IMR-90 (cell line): ENCODE data around the gene GZMM. TPM values are rescaled to one million over a fixed set of nuclear protein-coding genes. Genes with fewer than 3 reads are reported as not detected.
A peak's percentile ranks its signal among the peaks of the same experiment; 100 is the strongest.

Experiments used
- ATAC-seq: fragments of 200-7000 bp; cut with Tn5 transposase; 2 replicates; pipeline ENCODE4 v1.9.1; 2020; ENCODE audit warnings: low read depth, mild to moderate bottlenecking, moderate library complexity
- BruUV-seq: library from RNA; stranded (reverse); fragments of 400-500 nt; replicated peaks from 2 replicates; lab custom pipeline; 2021; lab: Mats Ljungman, UMichigan
- CTCF ChIA-PET: fragments of 300-600 bp; formaldehyde crosslinking; extraction: SDS; loops from one replicate; lab custom pipeline; 2021; ENCODE audit warnings: antibody characterized with exemption; lab: Yijun Ruan, JAX
- POLR2A ChIA-PET: fragments of 300-600 bp; sonication (Branson Sonifier 250); formaldehyde crosslinking; loops from one replicate; lab custom pipeline; 2022; ENCODE audit warnings: antibody characterized with exemption; ENCODE audit not compliant: unreplicated experiment; lab: Charles Lee
- DNase-seq: peaks from one replicate; pipeline ENCODE4 v3.0.0; 2013
- H2AFZ ChIP-seq: replicated peaks from 2 replicates; pipeline ENCODE3; 2013; ENCODE audit warnings: low read length, mild to moderate bottlenecking; ENCODE audit not compliant: poor library complexity
- H2AK5ac ChIP-seq: 2 replicates; pipeline ENCODE4 v1.6.1; 2013; ENCODE audit warnings: low read depth, low read length, inconsistent platforms
- H2AK9ac ChIP-seq: replicated peaks from 2 replicates; pipeline ENCODE3; 2013; ENCODE audit warnings: mild to moderate bottlenecking, low read depth, low read length, moderate library complexity; ENCODE audit not compliant: poor library complexity
- H2BK120ac ChIP-seq: 2 replicates; pipeline ENCODE4 v1.6.1; 2013; ENCODE audit warnings: low read depth, low read length, inconsistent platforms
- H2BK15ac ChIP-seq: 3 replicates; pipeline ENCODE4 v1.6.1; 2013; ENCODE audit warnings: low read depth, low read length, inconsistent platforms
- H2BK20ac ChIP-seq: 2 replicates; pipeline ENCODE4 v1.6.1; 2013; ENCODE audit warnings: low read depth, mild to moderate bottlenecking, inconsistent platforms, low read length, moderate library complexity
- H2BK5ac ChIP-seq: 2 replicates; pipeline ENCODE4 v1.6.1; 2013; ENCODE audit warnings: mild to moderate bottlenecking, low read depth, low read length, inconsistent platforms; ENCODE audit not compliant: poor library complexity, severe bottlenecking
- H3K14ac ChIP-seq: replicated peaks from 2 replicates; pipeline ENCODE4 v1.6.1; 2013; ENCODE audit warnings: low read depth, low read length, inconsistent platforms
- H3K18ac ChIP-seq: 2 replicates; pipeline ENCODE4 v1.6.1; 2013; ENCODE audit warnings: low read depth, low read length, control low read depth
- H3K23ac ChIP-seq: 2 replicates; pipeline ENCODE4 v1.6.1; 2013; ENCODE audit warnings: low read depth, low read length, inconsistent platforms
- H3K27ac ChIP-seq: 2 replicates; pipeline ENCODE4 v1.5.1; 2013; ENCODE audit warnings: mild to moderate bottlenecking, control low read depth, low read length; ENCODE audit not compliant: insufficient read depth
- H3K27me3 ChIP-seq: 2 replicates; pipeline ENCODE4 v1.6.1; 2013; ENCODE audit warnings: low read length; ENCODE audit not compliant: control insufficient read depth, insufficient read depth
- H3K36me3 ChIP-seq: 2 replicates; pipeline ENCODE4 v1.6.1; 2013; ENCODE audit warnings: low read length, mixed read lengths; ENCODE audit not compliant: control insufficient read depth, insufficient read depth
- H3K4ac ChIP-seq: 2 replicates; pipeline ENCODE4 v1.6.1; 2013; ENCODE audit warnings: low read depth, low read length, inconsistent platforms
- H3K4me1 ChIP-seq: 2 replicates; pipeline ENCODE4 v1.6.1; 2013; ENCODE audit warnings: low read length, mixed read lengths; ENCODE audit not compliant: control insufficient read depth, insufficient read depth
- H3K4me2 ChIP-seq: 2 replicates; pipeline ENCODE4 v1.6.1; 2013; ENCODE audit warnings: low read depth, mild to moderate bottlenecking, control low read depth, low read length, moderate library complexity
- H3K4me3 ChIP-seq: 2 replicates; pipeline ENCODE4 v1.5.1; 2013; ENCODE audit warnings: low read depth, mild to moderate bottlenecking, control low read depth, low read length, moderate library complexity; ENCODE audit not compliant: insufficient read depth
- H3K56ac ChIP-seq: 2 replicates; pipeline ENCODE4 v1.6.1; 2013; ENCODE audit warnings: low read length, inconsistent platforms; ENCODE audit not compliant: insufficient read depth; ENCODE audit errors: extremely low read depth
- H3K79me1 ChIP-seq, 2 experiments: 2 replicates each; pipeline ENCODE4 v1.6.1; 2013; ENCODE audit warnings: low read length in 2 of 2, inconsistent platforms in 1 of 2, low read depth in 1 of 2
- H3K9ac ChIP-seq: 2 replicates; pipeline ENCODE4 v1.6.1; 2013; ENCODE audit warnings: low read depth, low read length, control low read depth
- H3K9me1 ChIP-seq: 2 replicates; pipeline ENCODE4 v1.6.1; 2013; ENCODE audit warnings: low read length, inconsistent platforms; ENCODE audit not compliant: insufficient read depth
- H3K9me3 ChIP-seq: 2 replicates; pipeline ENCODE4 v1.6.1; 2013; ENCODE audit warnings: low read length; ENCODE audit not compliant: control insufficient read depth, insufficient read depth
- H4K20me1 ChIP-seq: 2 replicates; pipeline ENCODE4 v1.6.1; 2013; ENCODE audit warnings: low read length, inconsistent platforms; ENCODE audit not compliant: insufficient read depth
- H4K5ac ChIP-seq: 2 replicates; pipeline ENCODE4 v1.6.1; 2013; ENCODE audit warnings: mild to moderate bottlenecking, low read depth, low read length, control low read depth
- H4K8ac ChIP-seq, 2 experiments: 2 replicates each; pipeline ENCODE4 v1.6.1; 2013; ENCODE audit warnings: low read depth in 2 of 2, low read length in 2 of 2, control low read depth in 1 of 2, inconsistent platforms in 1 of 2
- H4K91ac ChIP-seq: 2 replicates; pipeline ENCODE4 v1.6.1; 2013; ENCODE audit warnings: low read depth, low read length, inconsistent platforms; ENCODE audit not compliant: insufficient read depth
- ELK1 ChIP-seq: fragments of 150-350 bp; IDR thresholded peaks from 2 replicates; pipeline ENCODE4 v1.6.1; 2016; ENCODE audit warnings: low read depth, mild to moderate bottlenecking, low read length, moderate library complexity, borderline replicate concordance
- MAZ ChIP-seq: IDR thresholded peaks from 2 replicates; pipeline ENCODE4 v1.6.1; 2012; ENCODE audit warnings: low read depth, mild to moderate bottlenecking, low read length, improper control_type of control experiment, moderate library complexity, borderline replicate concordance
- MXI1 ChIP-seq: IDR thresholded peaks from 2 replicates; pipeline ENCODE4 v1.6.1; 2012; ENCODE audit warnings: low read depth, mild to moderate bottlenecking, low read length, moderate library complexity, borderline replicate concordance
- WGBS, 2 experiments: methylation state at CpG; one replicate each; pipeline versions ENCODE4 v1.1.5 to v1.1.7; 2013; ENCODE audit warnings: missing lambda C conversion rate in 2 of 2; ENCODE audit not compliant: insufficient read length in 1 of 2; ENCODE audit errors: extremely low coverage in 2 of 2; 5-methylcytosine and 5-hydroxymethylcytosine counted together
- dilution Hi-C: fragments of 300-500 bp; cut with HindIII; formaldehyde crosslinking; loops from one replicate; pipeline ENCODE4 v1.14.3; 2018; ENCODE audit warnings: low sequenced_read_pairs; ENCODE audit not compliant: unreplicated experiment
- in situ Hi-C: fragments of 300-500 bp; cut with MboI; formaldehyde crosslinking; loops from 3 replicates; pipeline ENCODE4 v1.14.3; 2019; ENCODE audit warnings: low sequenced_read_pairs, inconsistent platforms, mixed read lengths
- intact Hi-C: fragments of 100-400 bp; cut with micrococcal nuclease; formaldehyde crosslinking; loops from 2 replicates; pipeline ENCODE4 v1.10.0; 2022
- polyA plus RNA-seq, 3 experiments: library from polyadenylated mRNA; depleted of rRNA; stranded (reverse); fragments of >200 nt; gene quantifications; 2 replicates each; pipeline ENCODE4 v1.2.3, GENCODE V29; 2012; ENCODE audit warnings: low replicate concordance in 1 of 3
- total RNA-seq: library from RNA; depleted of rRNA; stranded (reverse); fragments of >200 nt; gene quantifications from 2 replicates; pipeline ENCODE4 v1.2.3, GENCODE V29; 2012

Gene GZMM
- total and polyA plus RNA-seq, 2 of the 4 experiments (the other 2 are of a cell fraction) = 0.24 TPM; not detected in 1

DNA sequence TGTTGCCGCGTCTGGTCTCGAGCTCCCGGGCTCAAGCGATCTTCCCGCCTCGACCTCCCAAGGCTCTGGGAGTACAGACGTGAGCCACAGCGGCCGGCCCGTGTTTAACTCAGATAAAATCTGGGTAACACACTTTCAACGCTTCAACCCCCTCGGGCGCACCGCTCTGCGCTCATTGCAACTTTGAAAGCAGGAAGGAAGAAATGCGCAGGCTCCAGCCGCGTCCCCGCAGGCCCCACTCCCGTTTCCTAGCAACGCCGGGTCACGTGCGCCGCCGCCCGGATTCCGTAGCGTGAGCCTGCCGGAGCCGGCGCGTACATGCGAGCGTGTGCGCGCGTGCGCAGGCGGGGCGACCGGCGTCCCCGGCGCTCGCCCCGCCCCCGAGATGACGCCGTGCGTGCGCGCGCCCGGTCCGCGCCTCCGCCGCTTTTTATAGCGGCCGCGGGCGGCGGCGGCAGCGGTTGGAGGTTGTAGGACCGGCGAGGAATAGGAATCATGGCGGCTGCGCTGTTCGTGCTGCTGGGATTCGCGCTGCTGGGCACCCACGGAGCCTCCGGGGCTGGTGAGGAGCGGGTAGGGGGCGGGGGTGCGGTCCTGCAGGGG lies 28.4 kb downstream of the GZMM start, which contains the start of gene BSG (continued):
- peak; percentile 86; the same call in 1 of the 2 replicates for TF ChIP-seq MAZ

DNA sequence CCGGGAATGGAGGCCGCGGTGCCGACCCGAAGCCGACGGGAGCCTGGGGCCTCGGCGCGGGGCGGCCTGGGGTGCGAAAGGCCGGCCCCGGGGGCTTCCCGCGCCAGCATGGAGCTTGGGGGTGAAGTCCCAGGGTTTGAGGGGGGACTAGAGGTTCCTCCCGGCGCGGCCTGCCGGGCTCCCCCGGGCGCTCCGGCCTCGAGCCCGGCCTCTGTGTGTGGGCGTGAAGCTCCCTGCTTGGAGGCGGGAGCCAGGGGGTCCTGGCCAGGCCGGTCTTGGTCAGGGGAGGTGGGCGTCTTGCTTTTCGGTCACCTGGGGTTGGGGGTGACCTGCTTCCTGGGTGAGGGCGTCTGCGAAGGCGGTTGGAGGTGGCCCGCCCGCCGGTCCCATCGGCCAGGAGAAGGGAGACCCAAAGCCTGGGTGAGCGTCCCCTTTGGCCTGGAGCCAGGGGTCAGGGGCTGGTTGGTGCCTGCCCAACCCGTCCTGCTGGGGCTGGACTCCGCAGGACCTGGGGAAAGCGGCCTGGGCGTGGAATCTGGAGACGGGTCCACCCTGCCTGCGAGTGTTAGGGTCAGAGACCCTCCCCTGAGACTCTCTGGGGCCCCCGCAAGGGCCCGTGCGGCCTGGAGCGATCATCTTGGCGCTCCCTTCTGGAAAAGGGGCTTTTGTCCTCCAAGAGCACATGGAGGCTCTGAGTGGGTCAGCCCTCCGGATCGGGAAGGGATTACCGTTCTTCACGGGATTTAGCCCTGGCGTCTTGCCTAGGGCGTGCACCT lies 29.1 kb downstream of the GZMM start:
- H2BK120ac ChIP-seq = no peak overlapping the region
- ChIA-PET POLR2A (no interaction called here), CTCF (no interaction called here)
- peak overlapping the region; percentile 71 for H3K4ac ChIP-seq
- H2BK20ac ChIP-seq = no peak overlapping the region
- H2AK9ac ChIP-seq = peak overlapping the region; percentile 99
- H3K27ac ChIP-seq = peak overlapping the region; percentile 70
- peak overlapping the region; percentile 47; the same call in 1 of the 2 replicates for H4K91ac ChIP-seq
- H2BK5ac ChIP-seq = peak overlapping the region; percentile 59
- DNase-seq (peak; percentile 56), ATAC-seq (peak; percentile 12)
- dilution Hi-C loops = no loop called here
- peak overlapping the region; percentile 58 for H3K14ac ChIP-seq
- H3K18ac ChIP-seq = no peak overlapping the region
- H2AK5ac ChIP-seq = peak overlapping the region; percentile 74
- peak overlapping the region; percentile 50 to 77; a peak in 1 of 4 replicates for H4K8ac ChIP-seq
- no peaks in the 10 kb centered on the region for H3K27me3 ChIP-seq
- H3K9ac ChIP-seq = peak overlapping the region; percentile 66
- peaks cover 49% of the 10 kb centered on the region for H4K20me1 ChIP-seq
- peaks cover 11% of the 10 kb centered on the region; the same call in 1 of the 2 replicates for H3K9me1 ChIP-seq
- no peaks in the 10 kb centered on the region for H3K36me3 ChIP-seq
- TF ChIP-seq MXI1 (peak; percentile 78; the same call in 1 of the 2 replicates), ELK1 (no peak)
- WGBS, 2 experiments = 0% methylated on average over 11 of the region's 55 CpGs; no CpG with 5 or more reads in 1 of the 2 experiments
- H3K4me2 ChIP-seq = peak overlapping the region; percentile 93
- no TSS peak for BruUV-seq
- peaks cover 26% of the 10 kb centered on the region for H3K4me1 ChIP-seq
- no peak overlapping the region for H4K5ac ChIP-seq
- H3K56ac ChIP-seq = 0 out of 2 replicates have a peak overlapping the region, but pooled peaks have one; percentile 4
- in situ Hi-C loops = no loop called here
- H3K23ac ChIP-seq = peak overlapping the region; percentile 79
- peak overlapping the region; percentile 90 for H2AFZ ChIP-seq
- peak overlapping the region; percentile 72 for H3K4me3 ChIP-seq
- no peaks in the 10 kb centered on the region for H3K9me3 ChIP-seq
- peaks cover 0 to 48% of the 10 kb centered on the region in 2 experiments; a peak in 2 of 4 replicates for H3K79me1 ChIP-seq
- intact Hi-C loops = no loop called here
- H2BK15ac ChIP-seq = no peak overlapping the region
